Ureter (tissue), 1 donor: ENCODE measurements around the gene SLC10A3. TPM values are rescaled to one million over a fixed set of nuclear protein-coding genes. Genes with fewer than 3 reads are reported as not detected.

Source experiments
- DNase-seq: peaks from one replicate; pipeline ENCODE4 v3.0.0-alpha.2; 2020; ENCODE audit warnings: low spot score
- total RNA-seq: library from RNA; stranded (reverse); gene quantifications from one replicate; pipeline ENCODE4 v1.2.4, GENCODE V29; 2023
- donor health status: DM: yes; HTN: yes; CAD: no.

SLC10A3 gene
- total RNA-seq, 1 donor from 2014 or later: 23.4 TPM

DNA sequence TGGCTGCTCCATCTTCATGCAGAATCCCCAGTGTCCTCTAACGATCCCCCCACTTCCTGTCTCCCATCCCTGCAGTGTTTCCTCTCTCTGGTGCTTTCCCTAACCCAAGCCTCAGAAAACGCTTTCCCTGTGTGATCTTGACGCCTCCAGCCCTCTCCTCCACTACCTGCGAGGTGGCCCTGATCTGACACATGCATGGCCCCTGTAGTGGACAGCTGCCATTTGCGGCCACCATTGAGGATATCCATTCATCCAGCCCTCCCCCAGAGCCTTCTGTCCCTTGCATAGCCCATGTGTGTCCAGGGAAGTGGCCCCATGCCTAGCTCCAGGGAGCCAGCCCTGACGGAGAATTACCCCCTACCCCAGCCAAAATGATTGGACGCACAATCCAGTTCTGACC is 7.1 kb downstream of the SLC10A3 start:
- DNase-seq: no peak

DNA sequence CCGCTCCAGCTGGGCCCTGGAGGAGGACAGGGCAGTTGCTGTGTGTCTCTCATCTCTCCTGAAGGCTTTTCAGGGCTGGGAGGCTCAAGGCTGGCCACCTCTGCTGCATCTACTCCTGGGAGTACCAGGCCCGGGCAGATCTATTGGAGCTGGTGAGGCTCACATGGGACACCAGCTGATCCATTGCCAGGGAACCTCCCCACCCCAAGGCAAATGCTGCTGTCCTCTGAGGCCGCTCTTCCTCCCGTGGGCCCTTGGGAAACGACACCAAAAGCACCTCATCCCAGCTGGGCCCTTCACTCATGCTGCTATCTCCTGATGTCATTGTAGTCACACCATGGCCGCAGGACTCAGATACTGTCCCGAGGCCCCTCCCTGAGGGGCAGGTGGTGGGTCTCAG is 7.6 kb downstream of the SLC10A3 start:
- no peak for DNase-seq

DNA sequence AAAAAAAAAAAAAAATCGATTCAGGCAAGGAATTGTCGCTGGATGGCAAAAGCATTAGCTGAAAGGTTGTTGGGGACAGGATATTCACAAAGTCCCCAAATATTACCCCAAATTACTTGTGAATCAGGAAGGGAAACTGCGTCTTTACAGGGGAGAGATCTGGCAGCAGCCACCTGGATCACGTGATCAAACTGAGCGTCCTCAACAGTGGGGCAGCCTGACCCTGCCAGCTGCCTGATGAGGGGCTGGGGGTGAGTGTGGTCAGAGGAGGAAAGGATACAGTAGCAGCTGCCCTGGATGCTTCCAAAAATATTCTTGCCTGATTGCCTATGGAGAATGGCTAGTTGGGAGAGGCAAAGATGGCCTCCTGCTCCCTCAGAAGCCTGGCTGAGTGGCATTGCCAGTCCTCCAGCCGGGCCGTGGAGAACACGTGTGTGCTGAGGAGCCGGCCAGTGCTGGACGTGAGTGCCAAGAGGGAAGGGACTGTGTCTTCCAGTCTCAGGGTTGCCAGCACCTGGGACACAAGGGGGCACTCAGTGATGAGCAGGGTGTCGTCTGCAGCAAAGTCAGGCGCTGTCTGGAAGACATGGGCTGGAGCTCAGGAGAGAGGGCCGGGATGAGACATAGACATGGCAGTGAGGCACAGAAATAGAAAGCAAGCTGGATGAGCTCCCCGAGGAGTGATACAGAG is 8.4 kb downstream of the SLC10A3 start:
- DNase-seq: no peak

DNA sequence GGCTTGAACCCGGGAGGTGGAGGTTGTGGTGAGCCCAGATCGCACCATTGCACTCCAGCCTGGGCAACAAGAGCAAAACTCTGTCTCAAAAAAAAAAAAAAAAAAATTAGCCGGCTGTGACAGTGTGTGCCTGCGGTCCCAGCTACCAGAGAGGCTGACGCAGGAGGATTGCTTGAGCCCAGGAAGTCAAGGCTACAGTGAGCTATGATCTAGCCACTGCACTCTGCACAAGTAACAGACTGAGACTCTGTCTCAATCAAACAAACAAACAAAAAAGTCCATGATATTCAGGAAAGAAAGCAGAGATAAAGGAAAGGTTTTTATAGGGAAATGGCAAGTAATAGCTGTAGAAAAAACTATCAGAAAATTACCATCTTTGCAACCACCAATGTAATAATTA is 9.2 kb downstream of the SLC10A3 start:
- DNase-seq: no peak

DNA sequence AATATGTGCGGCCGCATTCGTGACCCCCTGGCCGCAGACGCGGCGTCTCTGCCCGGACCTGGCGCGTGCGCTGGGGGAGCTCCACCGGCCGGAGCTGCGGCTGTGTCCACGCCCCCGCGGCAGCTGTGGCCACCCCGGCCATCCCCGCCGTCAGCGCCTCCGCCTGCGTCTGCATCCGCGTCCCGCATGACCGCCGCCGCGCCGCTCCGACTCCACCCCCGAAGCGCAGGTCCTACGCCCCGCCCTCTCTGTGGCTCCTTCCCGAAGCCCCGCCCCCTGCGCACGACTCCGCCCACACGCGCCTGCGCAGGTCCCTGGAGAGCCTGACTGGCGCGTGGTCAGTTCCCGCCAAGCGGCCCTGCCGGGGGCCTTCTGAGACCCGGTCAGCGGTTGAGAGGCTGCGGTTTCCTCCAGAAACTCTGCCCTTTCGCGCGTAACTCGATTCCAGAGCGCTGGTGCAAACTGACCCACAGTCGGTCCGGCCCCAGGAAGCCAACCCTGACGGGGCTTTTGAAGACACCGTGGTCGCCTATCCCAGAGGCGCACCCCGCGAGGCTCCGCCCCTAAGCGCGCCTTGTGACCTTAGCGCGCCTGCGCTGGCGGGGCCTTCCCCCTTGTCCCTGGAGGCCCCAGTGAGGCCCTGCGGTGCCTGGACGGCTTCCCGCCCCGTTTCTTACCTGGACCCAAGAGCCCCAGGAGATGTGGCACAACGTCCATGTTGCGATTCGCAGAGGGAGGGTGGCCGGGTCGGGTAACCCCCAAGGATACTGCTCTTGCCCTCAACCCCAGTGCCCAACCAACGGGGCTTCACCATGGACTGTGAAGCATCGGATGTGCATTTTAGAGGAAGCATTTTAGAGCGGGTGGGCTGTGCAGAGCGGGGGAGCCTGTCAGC is 11.5 kb downstream of the SLC10A3 start, which contains the start of gene LAGE3:
Gene LAGE3, minus strand, starts transcription at position 554 of the 895 bp plus-strand sequence. Its CDS starts 366 bp downstream, at position 188.
- DNase-seq: peak; percentile 93

DNA sequence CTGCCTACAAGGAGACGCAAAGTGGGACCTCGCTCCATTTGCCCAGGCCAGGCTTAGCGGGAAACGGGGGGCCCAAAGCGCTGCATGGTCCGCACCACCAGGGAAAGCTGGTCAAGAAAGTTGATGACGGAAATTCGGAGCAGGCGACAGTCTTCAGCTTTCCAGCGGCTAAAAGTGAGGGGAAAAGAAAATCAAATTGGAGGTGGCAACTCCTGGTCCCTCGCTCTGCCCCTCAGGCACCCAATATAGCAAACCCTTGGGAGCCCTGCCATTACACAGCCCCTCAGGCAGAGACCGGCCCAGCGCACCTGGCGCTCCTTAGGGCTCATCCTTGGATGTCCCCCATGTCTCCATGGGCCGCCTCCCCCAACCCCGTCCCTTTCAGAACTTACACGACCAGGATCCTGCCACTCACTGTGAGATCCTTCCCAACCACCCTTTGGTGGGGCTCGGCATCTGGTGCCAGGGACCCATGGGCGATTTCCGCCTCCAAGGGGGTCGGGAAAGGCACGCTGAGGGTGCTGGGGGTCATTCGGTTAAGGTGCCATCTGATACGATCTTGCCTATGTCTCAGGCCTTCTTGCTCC is 12.4 kb downstream of the SLC10A3 start:
- DNase-seq: no peak

DNA sequence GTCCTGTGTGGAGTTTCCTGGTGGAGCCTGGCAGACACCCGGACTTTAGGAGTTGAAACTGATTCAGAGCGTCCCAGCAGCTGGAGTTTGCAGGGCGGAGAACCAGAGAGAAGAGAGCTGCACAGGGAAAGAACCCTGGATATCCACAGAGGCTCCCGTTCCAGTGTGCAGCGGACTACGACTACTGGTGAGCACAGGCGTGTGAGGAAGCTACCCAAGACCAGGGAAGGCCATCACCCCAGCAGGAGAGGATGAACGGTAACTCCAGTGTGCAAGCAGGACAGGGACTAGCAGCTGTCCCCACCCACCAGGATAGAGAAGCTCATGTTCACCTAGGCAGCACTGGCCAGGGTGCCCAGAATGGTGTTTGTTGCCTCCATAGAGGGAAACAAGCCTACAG is 13.6 kb downstream of the SLC10A3 start:
- no peak for DNase-seq

DNA sequence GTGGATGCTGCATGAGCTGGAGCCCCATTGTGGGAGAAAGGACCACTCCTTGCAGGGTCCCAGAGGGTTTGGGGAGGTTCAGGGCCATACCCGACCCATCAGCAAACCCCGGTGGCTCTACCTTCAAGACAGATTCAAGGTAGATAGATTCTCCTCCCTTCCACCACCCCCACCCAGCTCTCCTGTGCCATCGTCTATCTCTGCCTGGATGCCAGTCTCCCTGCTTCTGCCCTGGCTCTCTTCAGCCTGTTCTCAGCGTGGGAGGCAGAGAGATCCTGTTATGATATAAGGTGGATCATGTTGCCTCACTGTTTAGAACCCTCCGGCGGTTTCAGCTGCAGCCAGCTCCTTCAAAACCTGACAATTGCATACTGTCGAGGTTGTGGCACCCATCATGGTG is 16.7 kb downstream of the SLC10A3 start:
- DNase-seq: no peak

DNA sequence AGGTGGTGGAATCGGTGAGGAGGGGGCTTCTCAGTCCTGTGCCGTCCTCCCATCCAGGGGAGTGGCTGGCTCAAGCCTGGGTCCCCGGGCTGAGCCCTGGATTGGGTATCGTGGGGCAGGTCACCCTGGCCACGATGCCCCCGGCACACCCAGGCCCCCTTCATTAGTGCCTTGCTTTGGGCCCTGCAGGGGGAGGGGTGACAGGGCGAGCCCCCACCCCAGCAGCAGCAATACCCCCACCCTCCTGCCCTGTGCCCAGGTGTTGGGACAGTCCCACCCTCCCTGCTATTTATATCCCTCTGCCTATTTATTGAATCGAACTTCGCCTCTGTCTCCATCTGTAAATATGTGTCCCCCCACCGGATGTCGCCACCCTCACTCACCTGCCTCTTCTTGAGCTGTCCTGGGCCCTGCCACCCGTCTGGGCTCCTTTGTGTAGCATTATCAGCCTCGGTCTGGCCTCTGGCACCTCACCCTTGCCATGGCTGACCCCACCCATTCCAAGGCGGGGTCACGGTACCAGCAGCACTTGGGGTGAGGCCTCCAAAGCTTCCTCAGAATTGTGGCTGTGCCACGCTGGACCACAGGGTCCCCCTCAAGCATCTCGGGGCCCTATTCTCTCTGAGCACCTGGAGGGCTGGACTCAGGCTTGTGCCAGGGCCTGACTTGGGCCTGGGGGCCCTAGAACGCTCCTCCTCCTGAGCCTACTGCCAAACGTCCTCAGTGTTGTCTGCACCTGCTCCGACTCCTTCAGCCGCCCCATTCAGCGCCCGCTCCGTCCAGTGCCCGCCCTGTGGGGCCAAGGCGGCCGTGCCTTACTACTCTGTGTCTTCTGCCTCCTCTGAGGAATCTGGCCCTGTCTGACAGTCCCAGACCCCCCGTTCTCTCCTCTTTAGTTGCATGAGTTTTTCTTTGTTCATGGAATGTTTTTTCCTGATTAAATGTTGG is 17.5 kb downstream of the SLC10A3 start:
- no peak for DNase-seq

DNA sequence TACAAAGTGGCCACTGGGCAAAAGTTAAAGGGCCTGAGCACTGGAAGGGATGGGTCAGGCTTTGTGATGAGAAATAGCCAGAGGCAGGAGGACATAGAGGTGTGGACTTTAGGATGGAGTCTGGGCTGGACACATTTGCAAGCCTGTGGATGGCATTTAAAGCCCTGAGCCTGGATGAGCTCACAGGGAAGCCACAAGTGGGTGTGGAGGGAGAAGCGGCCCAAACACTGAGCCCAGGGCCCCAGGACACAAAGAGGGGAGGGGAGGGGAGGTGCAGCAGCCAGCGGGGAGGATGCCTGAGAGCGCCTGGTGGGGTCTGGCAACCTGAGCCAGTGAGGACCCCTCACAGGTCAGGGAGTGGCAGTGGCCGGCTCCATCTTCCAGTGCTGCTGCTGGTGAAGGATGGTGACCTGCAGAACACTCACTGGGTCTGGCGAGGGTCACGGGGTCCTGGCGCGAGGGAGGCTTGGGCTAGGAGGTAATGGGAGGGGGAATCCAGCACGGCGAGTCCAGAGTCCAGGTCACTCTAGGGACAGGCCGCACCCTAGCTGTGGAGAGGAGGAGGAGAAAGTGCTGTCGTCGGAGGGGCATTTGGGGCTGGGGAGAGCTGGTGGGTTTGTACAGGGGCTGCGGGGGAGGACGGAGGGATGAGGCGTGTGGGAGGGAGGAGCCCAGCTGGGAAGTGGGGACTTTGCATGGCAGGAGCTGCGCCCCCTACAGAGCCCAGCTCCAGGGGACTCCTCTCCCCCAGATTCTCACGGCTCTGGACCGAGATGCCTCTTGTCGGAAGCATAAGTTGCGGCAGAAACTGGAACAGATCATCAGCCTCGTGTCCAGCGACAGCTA is 18.4 kb downstream of the SLC10A3 start:
- no peak for DNase-seq

DNA sequence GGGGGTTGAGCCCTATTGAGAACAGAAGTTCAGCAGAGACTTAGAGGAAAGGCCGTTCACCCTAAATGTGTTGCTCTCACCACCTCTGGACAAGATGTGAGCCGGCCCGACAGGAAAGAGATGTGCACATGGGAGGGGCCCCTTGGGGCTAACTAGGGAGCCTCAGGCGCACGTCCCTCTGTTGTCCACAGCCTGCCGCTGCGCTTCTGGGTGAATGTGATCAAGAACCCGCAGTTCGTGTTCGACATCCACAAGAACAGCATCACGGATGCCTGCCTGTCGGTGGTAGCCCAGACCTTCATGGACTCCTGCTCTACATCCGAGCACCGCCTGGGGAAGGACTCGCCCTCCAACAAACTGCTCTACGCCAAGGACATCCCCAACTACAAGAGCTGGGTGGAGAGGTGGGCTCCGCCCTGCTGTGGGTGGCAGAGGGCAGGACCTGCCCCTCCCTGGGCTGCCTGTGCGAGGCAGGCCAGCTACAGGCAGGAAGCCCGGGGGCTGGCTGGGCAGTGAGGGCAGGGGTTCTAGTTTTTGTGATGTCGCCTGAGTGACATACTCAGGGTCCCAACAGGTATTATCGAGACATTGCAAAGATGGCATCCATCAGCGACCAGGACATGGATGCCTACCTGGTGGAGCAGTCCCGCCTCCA is 19.4 kb downstream of the SLC10A3 start:
- no peak for DNase-seq

DNA sequence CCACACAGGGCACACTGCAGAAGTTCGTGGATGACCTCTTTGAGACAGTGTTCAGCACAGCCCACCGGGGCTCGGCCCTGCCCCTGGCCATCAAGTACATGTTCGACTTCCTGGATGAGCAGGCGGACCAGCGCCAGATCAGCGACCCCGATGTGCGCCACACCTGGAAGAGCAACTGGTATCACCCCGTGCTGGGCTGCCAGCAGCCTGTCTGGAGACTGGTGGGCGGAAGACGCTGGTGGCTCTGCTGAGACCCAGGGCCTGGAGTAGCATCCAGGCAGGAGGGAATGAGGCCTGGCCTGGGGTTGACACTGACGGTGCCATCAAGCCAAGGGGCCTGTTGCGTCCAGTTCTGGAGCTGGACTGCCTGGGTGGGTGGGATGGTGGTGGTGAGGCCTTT is 20.0 kb downstream of the SLC10A3 start:
- no peak for DNase-seq

DNA sequence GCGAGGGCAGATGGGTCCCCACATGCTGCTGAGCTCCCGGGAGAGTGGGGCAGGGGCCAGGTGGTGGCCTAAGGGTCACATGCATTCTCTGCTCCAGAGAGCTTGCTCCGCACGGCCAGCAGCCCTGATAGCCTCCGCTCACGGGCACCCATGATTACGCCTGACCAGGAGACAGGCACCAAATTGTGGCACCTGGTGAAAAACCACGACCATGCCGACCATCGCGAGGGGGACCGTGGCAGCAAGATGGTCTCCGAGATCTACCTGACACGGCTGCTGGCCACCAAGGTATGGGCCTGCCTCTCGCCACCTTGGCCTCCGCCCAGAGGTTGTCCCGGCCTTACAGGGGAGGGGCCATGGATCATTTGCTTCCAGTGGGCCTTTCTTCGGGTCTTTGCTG is 20.5 kb downstream of the SLC10A3 start:
- no peak for DNase-seq

DNA sequence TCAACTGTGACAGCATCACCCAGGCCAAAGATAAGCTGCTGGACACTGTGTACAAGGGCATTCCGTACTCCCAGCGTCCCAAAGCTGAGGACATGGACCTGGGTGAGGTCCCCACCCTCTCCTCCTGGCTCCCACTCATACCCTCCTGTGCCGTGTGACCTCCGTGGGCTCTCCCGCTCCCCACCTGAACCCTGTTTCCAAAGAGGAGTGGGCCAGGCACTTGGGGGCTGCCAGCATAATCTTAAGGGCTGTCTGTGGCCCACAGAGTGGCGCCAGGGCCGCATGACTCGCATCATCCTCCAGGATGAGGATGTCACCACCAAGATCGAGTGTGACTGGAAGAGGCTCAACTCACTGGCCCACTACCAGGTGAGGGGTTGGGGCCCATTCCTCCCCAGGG is 21.3 kb downstream of the SLC10A3 start:
- no peak for DNase-seq

DNA sequence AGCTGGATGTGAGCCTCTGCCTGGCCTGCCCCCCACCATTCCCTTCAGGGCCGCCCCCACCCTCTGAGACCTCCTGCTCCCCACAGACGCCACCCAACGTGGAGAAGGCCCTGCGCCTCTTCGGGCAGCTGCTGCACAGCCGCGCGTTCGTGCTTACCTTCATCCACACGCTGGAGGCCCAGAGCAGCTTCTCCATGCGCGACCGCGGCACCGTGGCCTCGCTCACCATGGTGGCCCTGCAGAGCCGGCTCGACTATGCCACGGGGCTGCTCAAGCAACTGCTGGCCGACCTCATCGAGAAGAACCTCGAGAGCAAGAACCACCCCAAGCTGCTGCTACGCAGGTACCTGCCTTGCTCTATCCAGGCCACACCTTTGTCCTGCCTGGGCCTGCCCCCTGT is 22.2 kb downstream of the SLC10A3 start:
- no peak for DNase-seq

DNA sequence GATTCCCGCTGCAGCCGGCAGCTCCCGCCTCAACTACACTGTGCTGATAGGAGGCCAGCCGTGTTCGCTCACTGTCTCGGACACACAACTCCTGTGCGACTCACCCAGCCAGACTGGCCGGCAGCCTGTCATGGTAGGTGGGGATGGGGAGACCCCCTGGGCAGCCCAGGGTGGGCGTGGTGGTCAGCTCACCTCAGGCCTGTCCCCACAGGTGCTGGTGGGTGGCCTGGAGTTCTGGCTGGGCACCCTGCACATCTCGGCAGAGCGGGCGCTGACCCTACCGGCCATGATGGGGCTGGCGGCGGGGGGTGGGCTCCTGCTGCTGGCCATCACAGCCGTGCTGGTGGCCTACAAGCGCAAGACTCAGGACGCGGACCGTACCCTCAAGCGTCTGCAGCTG is 22.9 kb downstream of the SLC10A3 start:
- no peak for DNase-seq

DNA sequence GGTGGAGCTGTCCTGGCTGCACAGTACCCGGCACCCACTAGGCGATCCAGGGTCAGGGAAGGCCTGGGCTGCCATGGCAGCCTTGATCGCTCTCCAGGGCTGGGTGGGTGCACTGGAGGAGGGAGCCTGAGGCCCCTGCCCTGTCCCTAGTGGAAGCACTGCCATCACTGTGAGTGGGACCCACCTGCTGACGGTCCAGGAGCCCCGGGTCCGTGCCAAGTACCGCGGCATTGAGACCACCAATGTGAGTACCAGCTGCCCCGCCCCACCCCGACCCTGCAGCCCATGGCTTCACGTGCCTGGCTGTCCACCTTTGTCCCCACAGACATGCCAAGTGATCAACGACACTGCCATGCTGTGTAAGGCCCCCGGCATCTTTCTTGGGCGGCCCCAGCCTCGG is 23.5 kb downstream of the SLC10A3 start:
- no peak for DNase-seq

DNA sequence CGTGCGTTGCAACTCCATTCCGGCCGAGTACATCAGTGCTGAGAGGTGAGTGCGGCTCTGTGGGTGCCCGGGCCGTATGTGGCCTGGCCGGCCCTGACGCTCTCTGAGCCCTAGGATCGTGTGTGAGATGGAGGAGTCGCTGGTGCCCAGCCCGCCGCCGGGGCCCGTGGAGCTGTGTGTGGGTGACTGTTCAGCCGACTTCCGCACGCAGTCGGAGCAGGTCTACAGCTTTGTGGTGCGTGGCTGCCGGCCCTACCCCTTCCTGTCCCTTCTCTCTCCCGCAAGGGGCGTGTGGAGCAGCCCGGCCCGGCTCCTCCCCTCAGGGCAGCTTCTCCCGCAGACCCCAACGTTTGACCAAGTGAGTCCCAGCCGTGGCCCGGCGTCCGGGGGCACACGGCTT is 24.4 kb downstream of the SLC10A3 start:
- no peak for DNase-seq

DNA sequence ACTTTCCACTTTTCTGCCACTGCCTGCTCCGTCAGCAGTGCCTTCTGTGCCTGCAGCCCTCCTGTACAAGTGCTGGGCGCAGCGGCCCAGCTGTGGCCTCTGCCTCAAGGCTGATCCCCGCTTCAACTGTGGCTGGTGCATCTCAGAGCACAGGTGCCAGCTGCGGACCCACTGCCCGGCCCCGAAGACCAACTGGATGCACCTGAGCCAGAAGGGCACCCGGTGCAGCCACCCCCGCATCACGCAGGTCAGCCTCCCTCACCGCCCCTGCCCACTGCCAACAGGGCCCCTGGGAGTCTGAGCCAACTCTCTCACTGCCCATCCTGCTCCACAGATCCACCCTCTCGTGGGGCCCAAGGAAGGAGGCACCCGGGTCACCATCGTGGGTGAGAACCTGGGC is 24.8 kb downstream of the SLC10A3 start:
- no peak for DNase-seq

DNA sequence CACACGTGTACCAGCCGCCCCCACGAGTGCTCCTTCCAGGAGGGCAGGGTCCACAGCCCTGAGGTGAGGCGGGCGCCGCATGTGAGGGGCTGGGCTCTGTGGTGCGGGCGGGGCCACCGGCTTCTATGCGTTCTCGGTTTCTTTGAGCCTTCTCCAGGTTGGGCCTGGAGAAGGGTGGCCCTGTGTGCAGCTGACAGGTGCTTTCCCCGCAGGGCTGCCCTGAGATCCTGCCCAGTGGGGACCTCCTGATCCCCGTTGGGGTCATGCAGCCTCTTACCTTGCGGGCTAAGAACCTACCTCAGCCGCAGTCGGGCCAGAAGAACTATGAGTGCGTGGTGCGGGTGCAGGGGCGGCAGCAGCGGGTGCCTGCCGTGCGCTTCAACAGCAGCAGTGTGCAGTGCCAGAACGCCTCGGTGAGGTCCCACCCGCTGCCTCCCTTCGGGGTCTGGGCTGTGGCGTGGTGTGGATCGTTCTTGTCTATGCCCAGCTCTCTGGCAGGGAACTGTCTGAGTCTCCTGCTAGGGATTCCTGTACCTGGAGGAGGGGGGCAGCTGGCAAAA is 25.5 kb downstream of the SLC10A3 start:
- no peak for DNase-seq
